ENCODE results near the gene TTC9B. TPM values are rescaled to one million over a fixed set of nuclear protein-coding genes. Genes with fewer than 3 reads are reported as not detected.

TTC9B gene
- total and polyA plus RNA-seq, 2 experiments from 2014 or later = not detected

DNA sequence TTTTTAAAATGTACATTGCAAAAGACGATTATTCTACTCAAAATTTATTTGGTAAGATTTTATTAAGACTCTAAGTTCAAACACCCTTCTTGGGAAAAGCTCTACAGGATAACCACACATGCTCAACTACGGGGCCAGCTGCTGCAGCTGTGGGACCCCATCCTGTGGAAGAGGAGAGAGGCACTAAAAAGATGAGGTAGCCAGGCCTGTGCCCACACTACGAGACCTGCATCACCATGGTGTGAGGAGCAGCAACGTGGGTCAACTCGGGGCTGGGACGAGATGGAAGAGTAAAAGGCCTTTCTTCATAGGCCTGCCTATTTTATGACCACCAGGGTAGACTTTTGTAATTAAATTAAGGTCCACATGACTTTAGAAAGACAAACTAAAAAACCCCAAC lies 12.9 kb upstream of the TTC9B start:
- Histone ChIP-seq H3K9me2 (ENCODE audit: insufficient read depth) (no peaks in the 10 kb centered on the region), H3K4me1 (ENCODE audit: insufficient read depth) (peaks cover 28% of the 10 kb centered on the region), H3K36me3 (ENCODE audit: low read depth) (no peaks in the 10 kb centered on the region), H3K9ac (no peak overlapping the region), H2AFZ (no peak overlapping the region), H3F3A (ENCODE audit: insufficient read depth) (peaks cover 25% of the 10 kb centered on the region), H3K79me2 (ENCODE audit: insufficient read depth) (no peaks in the 10 kb centered on the region), H3K27ac (no peak overlapping the region), H3K27me3 (replicated peaks; ENCODE audit: insufficient read depth) (no peaks in the 10 kb centered on the region), H3K9me3 (ENCODE audit: low read depth) (no peaks in the 10 kb centered on the region), H4K20me1 (ENCODE audit: insufficient read depth) (no peaks in the 10 kb centered on the region), H3K4me2 (ENCODE audit: unreplicated experiment) (no peak overlapping the region), H3K4me3 (no peak overlapping the region)
- WGBS, 2 experiments (ENCODE audit: low coverage in 1 of 2, low lambda C conversion rate in 2 of 2, missing lambda C conversion rate in 2 of 2) = 65 to 66% methylated on average over 6 of the region's 6 CpGs
- no peak for DNase-seq
- TF ChIP-seq EZH2 (IDR thresholded peaks at IDR 0.05; ENCODE audit: insufficient read depth, poor library complexity, severe bottlenecking) = no peak
- no peak for TF ChIP-seq EZH2phosphoT487 (IDR thresholded peaks at IDR 0.05; ENCODE audit: insufficient read depth, low read depth)
- in situ Hi-C loops (cut with MboI) = no loop called here

DNA sequence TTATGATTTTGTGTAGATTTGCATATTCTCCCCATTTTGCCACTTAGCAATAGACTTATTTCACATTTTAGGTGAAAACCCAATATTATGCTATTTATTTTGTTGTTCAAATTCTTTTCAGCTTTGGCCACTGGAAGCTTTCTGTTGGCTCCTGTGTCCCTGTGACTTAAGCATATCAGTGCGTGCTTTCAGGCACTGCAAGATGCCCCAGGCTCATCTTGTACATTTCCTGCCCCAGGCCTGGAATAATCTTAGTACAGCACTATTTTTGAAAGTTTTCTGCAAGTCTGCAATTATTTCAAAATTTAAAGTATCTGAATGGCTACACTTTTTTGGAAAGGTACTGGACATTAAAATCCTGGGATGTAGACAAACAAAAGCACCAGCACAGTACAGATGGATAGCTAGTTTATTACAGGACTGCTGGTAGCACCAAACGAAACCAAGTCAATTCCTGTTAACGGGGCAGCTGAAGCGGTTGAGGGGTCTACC lies 11.8 kb upstream of the TTC9B start:
- H4K20me1 ChIP-seq (ENCODE audit: insufficient read depth) = no peaks in the 10 kb centered on the region
- peak overlapping the region; percentile 26 for H3K4me2 ChIP-seq (ENCODE audit: unreplicated experiment)
- no peak overlapping the region for H3K4me3 ChIP-seq
- in situ Hi-C loops (cut with MboI) = no loop called here
- no peaks in the 10 kb centered on the region for H3K79me2 ChIP-seq (ENCODE audit: insufficient read depth)
- H2AFZ ChIP-seq = no peak overlapping the region
- DNase-seq = peak; percentile 52
- no peaks in the 10 kb centered on the region for H3K9me3 ChIP-seq (ENCODE audit: low read depth)
- 0 out of 2 replicates have a peak overlapping the region, but pooled peaks have one; percentile 1 for H3K9ac ChIP-seq
- peaks cover 25% of the 10 kb centered on the region for H3F3A ChIP-seq (ENCODE audit: insufficient read depth)
- no peaks in the 10 kb centered on the region for H3K27me3 ChIP-seq (replicated peaks; ENCODE audit: insufficient read depth)
- H3K36me3 ChIP-seq (ENCODE audit: low read depth) = no peaks in the 10 kb centered on the region
- H3K4me1 ChIP-seq (ENCODE audit: insufficient read depth) = peaks cover 28% of the 10 kb centered on the region
- no peaks in the 10 kb centered on the region for H3K9me2 ChIP-seq (ENCODE audit: insufficient read depth)
- H3K27ac ChIP-seq = peak overlapping the region; percentile 55
- TF ChIP-seq EZH2 (IDR thresholded peaks at IDR 0.05; ENCODE audit: insufficient read depth, poor library complexity, severe bottlenecking) = no peak
- no peak for TF ChIP-seq EZH2phosphoT487 (IDR thresholded peaks at IDR 0.05; ENCODE audit: insufficient read depth, low read depth)
- WGBS, 2 experiments (ENCODE audit: low coverage in 1 of 2, low lambda C conversion rate in 2 of 2, missing lambda C conversion rate in 2 of 2) = 51 to 55% methylated on average over 4 of the region's 4 CpGs

- no peaks in the 10 kb centered on the region for H3K27me3 ChIP-seq (replicated peaks; ENCODE audit: insufficient read depth)
- H3K9ac ChIP-seq = 0 out of 2 replicates have a peak overlapping the region, but pooled peaks have one; percentile 1
- H3K27ac ChIP-seq = peak overlapping the region; percentile 55
- peak; percentile 80 for DNase-seq
- H4K20me1 ChIP-seq (ENCODE audit: insufficient read depth) = no peaks in the 10 kb centered on the region
- TF ChIP-seq EZH2phosphoT487 (IDR thresholded peaks at IDR 0.05; ENCODE audit: insufficient read depth, low read depth) (no peak), EZH2 (IDR thresholded peaks at IDR 0.05; ENCODE audit: insufficient read depth, poor library complexity, severe bottlenecking) (no peak)
- peak overlapping the region; percentile 26 for H3K4me2 ChIP-seq (ENCODE audit: unreplicated experiment)
- H3K9me2 ChIP-seq (ENCODE audit: insufficient read depth) = no peaks in the 10 kb centered on the region
- no peaks in the 10 kb centered on the region for H3K36me3 ChIP-seq (ENCODE audit: low read depth)
- H3K4me1 ChIP-seq (ENCODE audit: insufficient read depth) = peaks cover 28% of the 10 kb centered on the region
- in situ Hi-C loops (cut with MboI) = no loop called here
- H2AFZ ChIP-seq = no peak overlapping the region
- peaks cover 25% of the 10 kb centered on the region for H3F3A ChIP-seq (ENCODE audit: insufficient read depth)
- H3K9me3 ChIP-seq (ENCODE audit: low read depth) = no peaks in the 10 kb centered on the region
- no peak overlapping the region for H3K4me3 ChIP-seq
- WGBS, 2 experiments (ENCODE audit: low coverage in 1 of 2, low lambda C conversion rate in 2 of 2, missing lambda C conversion rate in 2 of 2) = 8 to 15% methylated on average over 3 of the region's 3 CpGs
- no peaks in the 10 kb centered on the region for H3K79me2 ChIP-seq (ENCODE audit: insufficient read depth)
Measured at GRCh38 chr19:40229484-40229883, 11.3 kb upstream of the TTC9B start.

DNA sequence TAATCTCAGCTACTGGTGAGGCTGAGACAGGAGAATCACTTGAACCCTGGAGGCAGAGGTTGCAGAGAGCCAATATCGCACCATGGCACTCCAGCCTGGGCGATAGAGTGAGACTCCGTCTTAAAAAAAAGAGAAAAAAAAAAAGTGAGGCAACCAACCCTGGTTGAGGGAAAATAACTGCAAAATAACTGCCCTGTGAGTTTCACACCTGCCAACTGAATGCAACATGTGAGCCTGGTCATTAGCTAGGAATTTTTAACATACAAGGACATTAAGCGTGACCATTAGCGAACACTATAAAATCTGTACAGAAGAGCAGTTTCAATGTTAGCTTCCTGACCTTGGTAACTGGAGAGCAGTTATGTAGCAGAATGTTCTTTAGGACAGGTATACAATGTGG lies 10.7 kb upstream of the TTC9B start:
- H3K9ac ChIP-seq = no peak overlapping the region
- no peaks in the 10 kb centered on the region for H3K36me3 ChIP-seq (ENCODE audit: low read depth)
- H3F3A ChIP-seq (ENCODE audit: insufficient read depth) = peaks cover 25% of the 10 kb centered on the region
- DNase-seq = no peak
- H3K27me3 ChIP-seq (replicated peaks; ENCODE audit: insufficient read depth) = no peaks in the 10 kb centered on the region
- no peak for TF ChIP-seq EZH2phosphoT487 (IDR thresholded peaks at IDR 0.05; ENCODE audit: insufficient read depth, low read depth)
- in situ Hi-C loops (cut with MboI) = no loop called here
- H3K9me3 ChIP-seq (ENCODE audit: low read depth) = no peaks in the 10 kb centered on the region
- no peaks in the 10 kb centered on the region for H3K79me2 ChIP-seq (ENCODE audit: insufficient read depth)
- peak overlapping the region; percentile 15 for H3K4me2 ChIP-seq (ENCODE audit: unreplicated experiment)
- peak overlapping the region; percentile 55; the same call in 1 of the 2 replicates for H3K27ac ChIP-seq
- no peak overlapping the region for H2AFZ ChIP-seq
- peaks cover 28% of the 10 kb centered on the region for H3K4me1 ChIP-seq (ENCODE audit: insufficient read depth)
- no peaks in the 10 kb centered on the region for H4K20me1 ChIP-seq (ENCODE audit: insufficient read depth)
- 84 to 88% methylated on average over 5 of the region's 5 CpGs for WGBS, 2 experiments (ENCODE audit: low coverage in 1 of 2, low lambda C conversion rate in 2 of 2, missing lambda C conversion rate in 2 of 2)
- H3K9me2 ChIP-seq (ENCODE audit: insufficient read depth) = no peaks in the 10 kb centered on the region
- no peak overlapping the region for H3K4me3 ChIP-seq

GRCh38 chr19:40228346-40228745 lies 10.2 kb upstream of the TTC9B start:
- no peaks in the 10 kb centered on the region for H3K9me2 ChIP-seq (ENCODE audit: insufficient read depth)
- 60 to 61% methylated on average over 10 of the region's 10 CpGs for WGBS, 2 experiments (ENCODE audit: low coverage in 1 of 2, low lambda C conversion rate in 2 of 2, missing lambda C conversion rate in 2 of 2)
- no peaks in the 10 kb centered on the region for H3K9me3 ChIP-seq (ENCODE audit: low read depth)
- H3F3A ChIP-seq (ENCODE audit: insufficient read depth) = peaks cover 25% of the 10 kb centered on the region
- no peak overlapping the region for H3K4me3 ChIP-seq
- no peaks in the 10 kb centered on the region for H4K20me1 ChIP-seq (ENCODE audit: insufficient read depth)
- in situ Hi-C loops (cut with MboI) = no loop called here
- H3K27ac ChIP-seq = no peak overlapping the region
- no peak for DNase-seq
- H3K27me3 ChIP-seq (replicated peaks; ENCODE audit: insufficient read depth) = no peaks in the 10 kb centered on the region
- peaks cover 28% of the 10 kb centered on the region for H3K4me1 ChIP-seq (ENCODE audit: insufficient read depth)
- TF ChIP-seq EZH2 (IDR thresholded peaks at IDR 0.05; ENCODE audit: insufficient read depth, poor library complexity, severe bottlenecking) (no peak), EZH2phosphoT487 (IDR thresholded peaks at IDR 0.05; ENCODE audit: insufficient read depth, low read depth) (no peak)
- H2AFZ ChIP-seq = no peak overlapping the region
- H3K79me2 ChIP-seq (ENCODE audit: insufficient read depth) = no peaks in the 10 kb centered on the region
- H3K4me2 ChIP-seq (ENCODE audit: unreplicated experiment) = no peak overlapping the region
- no peak overlapping the region for H3K9ac ChIP-seq
- H3K36me3 ChIP-seq (ENCODE audit: low read depth) = no peaks in the 10 kb centered on the region
